ENCODE measurements around the gene ARPC5L. TPM values are rescaled to one million over a fixed set of nuclear protein-coding genes. Genes with fewer than 3 reads are reported as not detected.
A peak's percentile ranks its signal among the peaks of the same experiment; 100 is the strongest.

ARPC5L gene
- total and polyA plus RNA-seq, 5 donors, result 31.9 to 40.8 (median 37.5) TPM

DNA sequence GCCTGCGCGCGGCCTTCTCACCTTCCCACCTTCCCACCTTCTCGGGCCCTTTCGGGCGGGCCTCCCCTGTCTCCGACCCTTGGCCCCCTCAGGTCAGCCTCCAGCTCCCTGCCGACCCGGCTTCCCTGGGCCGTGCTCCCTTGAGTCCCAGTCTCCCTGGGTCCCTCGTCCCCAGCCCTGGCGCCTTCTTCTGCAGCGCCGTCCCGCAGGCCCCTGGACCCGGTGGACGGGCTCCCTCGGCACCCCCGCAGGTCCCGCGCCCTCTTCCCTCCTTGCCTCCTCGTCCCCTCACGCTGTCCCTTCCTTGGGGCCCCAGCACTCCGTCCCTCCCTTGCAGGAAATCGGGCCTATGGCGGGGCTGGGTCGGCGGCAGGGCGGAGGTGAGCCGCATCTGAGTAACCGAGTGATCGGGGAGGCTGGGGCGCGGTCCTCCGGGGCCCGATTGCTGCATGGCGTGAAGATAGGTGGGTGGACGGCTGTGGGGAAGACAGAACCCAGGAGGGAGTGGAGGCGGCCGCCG, 7.6 kb downstream of the ARPC5L start:
- peak overlapping the region; percentile 74 for H3K4me3 ChIP-seq (ENCODE audit: low read length)
- no peaks in the 10 kb centered on the region for H3K27me3 ChIP-seq (ENCODE audit: control insufficient read depth, insufficient read depth)
- ATAC-seq, result peak; percentile 9 to 26
- peaks cover 12% of the 10 kb centered on the region for H3K4me1 ChIP-seq (ENCODE audit: control insufficient read depth, insufficient read depth, low read length)
- WGBS, result under 1% methylated on average over 40 of the region's 41 CpGs
- no peak for DNase-seq
- intact Hi-C loops (cut with DNase I), result no loop called here
- H3K9me3 ChIP-seq (ENCODE audit: control insufficient read depth, low read length), result no peaks in the 10 kb centered on the region
- peak overlapping the region; percentile 77 for H3K27ac ChIP-seq (ENCODE audit: low read length)

DNA sequence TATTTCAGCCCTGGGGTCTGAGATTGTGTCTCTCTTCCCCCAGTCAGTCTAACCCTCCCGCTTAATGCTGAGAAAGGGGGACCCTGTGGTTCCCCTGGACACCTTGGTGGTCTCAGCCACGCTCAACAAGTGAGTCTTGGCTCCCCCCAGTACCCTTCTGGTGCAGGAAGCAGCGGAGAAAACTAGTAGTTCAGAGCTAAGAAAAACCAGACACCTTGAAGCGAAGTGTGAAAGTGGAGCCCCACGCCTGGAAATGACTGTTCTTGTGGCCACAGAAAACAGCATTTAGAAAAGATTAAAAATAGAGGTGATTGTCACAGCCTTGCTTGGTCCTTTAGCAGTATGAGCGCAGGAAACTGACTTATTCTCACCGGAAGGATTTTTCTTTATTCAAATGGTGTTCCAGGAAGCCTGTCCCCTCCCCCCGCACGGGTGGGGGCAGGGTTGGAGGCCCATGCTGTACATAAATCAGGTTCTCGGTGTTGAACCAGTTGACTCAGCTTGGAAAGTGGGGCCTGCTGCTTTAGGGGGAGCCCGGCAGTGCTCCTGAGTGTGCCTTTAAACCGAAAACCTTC, 8.1 kb downstream of the ARPC5L start:
- 8% methylated on average over 12 of the region's 12 CpGs for WGBS
- Histone ChIP-seq H3K9me3 (ENCODE audit: control insufficient read depth, low read length) (no peaks in the 10 kb centered on the region), H3K4me3 (ENCODE audit: low read length) (peak overlapping the region; percentile 74), H3K4me1 (ENCODE audit: control insufficient read depth, insufficient read depth, low read length) (peaks cover 12% of the 10 kb centered on the region), H3K27me3 (ENCODE audit: control insufficient read depth, insufficient read depth) (no peaks in the 10 kb centered on the region), H3K27ac (ENCODE audit: low read length) (peak overlapping the region; percentile 77)
- ATAC-seq (peak in 1 of 2 donors; percentile 5), DNase-seq (peak in 1 of 3 donors; percentile 81)
- intact Hi-C loops (cut with DNase I), result no loop called here

DNA sequence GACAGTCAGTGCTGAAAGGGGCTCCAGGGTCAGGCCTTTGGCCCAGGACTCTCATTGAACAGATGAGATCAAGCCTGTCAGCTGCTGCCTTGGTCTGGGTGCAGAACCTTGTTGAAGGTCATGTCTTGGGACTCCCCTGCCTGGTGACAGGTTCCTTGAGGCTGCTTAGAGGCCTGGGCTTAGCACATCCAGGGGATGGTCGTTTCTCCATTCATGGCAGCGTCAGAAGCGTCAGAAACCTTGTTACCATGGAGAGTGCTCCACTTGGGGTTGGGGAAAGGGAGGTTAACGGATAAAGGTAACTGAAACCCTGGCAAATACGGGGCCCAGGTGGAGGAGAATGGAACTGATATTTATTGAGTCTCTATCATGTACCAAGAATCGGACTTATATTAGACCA, 8.8 kb downstream of the ARPC5L start:
- ATAC-seq (no peak), DNase-seq (no peak)
- H3K27ac ChIP-seq (ENCODE audit: low read length), result peak overlapping the region; percentile 50
- intact Hi-C loops (cut with DNase I), result no loop called here
- H3K27me3 ChIP-seq (ENCODE audit: control insufficient read depth, insufficient read depth), result no peaks in the 10 kb centered on the region
- peaks cover 12% of the 10 kb centered on the region for H3K4me1 ChIP-seq (ENCODE audit: control insufficient read depth, insufficient read depth, low read length)
- no peaks in the 10 kb centered on the region for H3K9me3 ChIP-seq (ENCODE audit: control insufficient read depth, low read length)
- no peak overlapping the region for H3K4me3 ChIP-seq (ENCODE audit: low read length)
- 56% methylated on average over 6 of the region's 6 CpGs for WGBS

DNA sequence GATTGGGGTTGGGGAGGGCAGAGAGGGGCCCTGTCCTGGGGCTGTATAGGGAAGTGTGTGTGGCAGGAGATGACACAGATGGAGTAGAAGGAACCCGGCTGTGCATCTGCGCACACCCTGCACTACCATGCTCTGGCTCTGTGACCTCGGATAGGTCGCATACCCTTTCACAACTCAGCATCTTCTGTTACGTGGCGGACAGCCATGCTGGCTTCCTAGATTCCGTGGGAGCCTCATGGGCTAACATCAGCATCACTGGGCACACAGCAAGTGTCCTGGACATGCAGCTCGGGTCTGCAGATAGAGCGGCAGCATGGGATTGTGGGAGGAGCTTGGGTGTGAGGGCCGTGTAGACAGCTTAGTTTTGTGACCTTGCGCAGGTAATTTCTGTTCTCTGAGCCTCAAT, 9.2 kb downstream of the ARPC5L start:
- H3K4me3 ChIP-seq (ENCODE audit: low read length), result no peak overlapping the region
- no peak for ATAC-seq
- peaks cover 12% of the 10 kb centered on the region for H3K4me1 ChIP-seq (ENCODE audit: control insufficient read depth, insufficient read depth, low read length)
- WGBS, result 69% methylated on average over 11 of the region's 11 CpGs
- intact Hi-C loops (cut with DNase I), result no loop called here
- H3K9me3 ChIP-seq (ENCODE audit: control insufficient read depth, low read length), result no peaks in the 10 kb centered on the region
- H3K27me3 ChIP-seq (ENCODE audit: control insufficient read depth, insufficient read depth), result no peaks in the 10 kb centered on the region
- peak overlapping the region; percentile 21 for H3K27ac ChIP-seq (ENCODE audit: low read length)
- no peak for DNase-seq

DNA sequence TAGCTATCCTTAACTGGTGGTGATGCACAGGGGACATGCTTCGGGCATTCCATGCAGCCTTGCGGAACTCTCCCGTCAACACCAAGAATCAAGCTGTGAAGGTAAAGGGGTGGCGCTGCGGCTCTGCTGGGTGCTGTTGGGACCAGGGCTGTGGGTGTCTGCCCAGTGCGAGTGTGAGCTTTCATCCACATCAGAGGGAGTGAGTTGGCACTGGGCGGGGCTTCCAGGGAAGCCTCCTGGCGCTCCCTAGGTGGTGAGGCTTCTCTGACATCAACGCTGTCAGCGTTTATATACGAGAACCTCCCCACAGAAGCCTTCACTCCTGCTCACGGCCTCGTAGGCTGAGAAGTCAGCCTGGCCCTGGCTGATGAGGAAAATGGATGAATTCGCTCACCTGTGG, 11.7 kb downstream of the ARPC5L start:
- no peaks in the 10 kb centered on the region for H3K27me3 ChIP-seq (ENCODE audit: control insufficient read depth, insufficient read depth)
- peaks cover 12% of the 10 kb centered on the region for H3K4me1 ChIP-seq (ENCODE audit: control insufficient read depth, insufficient read depth, low read length)
- intact Hi-C loops (cut with DNase I), result no loop called here
- H3K9me3 ChIP-seq (ENCODE audit: control insufficient read depth, low read length), result no peaks in the 10 kb centered on the region
- no peak overlapping the region for H3K27ac ChIP-seq (ENCODE audit: low read length)
- no peak overlapping the region for H3K4me3 ChIP-seq (ENCODE audit: low read length)
- 77% methylated on average over 14 of the region's 14 CpGs for WGBS
- no peak for ATAC-seq
- DNase-seq, result peak in 1 of 3 donors; percentile 39

DNA sequence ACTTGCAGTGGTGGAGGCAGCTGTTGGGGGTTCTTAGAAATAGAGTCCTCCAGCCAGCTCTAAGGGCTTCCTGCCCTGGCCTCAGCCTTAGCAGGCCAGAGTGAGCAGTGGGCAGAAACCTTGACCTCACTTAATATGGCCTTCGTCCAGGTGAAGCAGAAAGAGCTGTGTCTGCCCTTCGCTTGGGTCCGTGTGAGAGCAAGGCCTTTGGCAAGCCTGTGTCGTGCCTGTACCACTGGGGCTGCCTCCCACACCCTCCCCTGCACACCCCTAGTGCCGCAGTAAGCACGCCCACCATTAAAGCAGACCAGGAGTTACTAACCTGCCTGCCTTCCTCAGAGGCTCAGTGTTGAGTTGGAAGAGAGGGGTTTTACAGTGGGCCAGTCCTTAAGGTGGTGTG, 13.6 kb downstream of the ARPC5L start:
- no peak for ATAC-seq
- no peak overlapping the region for H3K27ac ChIP-seq (ENCODE audit: low read length)
- no peaks in the 10 kb centered on the region for H3K27me3 ChIP-seq (ENCODE audit: control insufficient read depth, insufficient read depth)
- peaks cover 9% of the 10 kb centered on the region for H3K4me1 ChIP-seq (ENCODE audit: control insufficient read depth, insufficient read depth, low read length)
- H3K4me3 ChIP-seq (ENCODE audit: low read length), result no peak overlapping the region
- no peak for DNase-seq
- no peaks in the 10 kb centered on the region for H3K9me3 ChIP-seq (ENCODE audit: control insufficient read depth, low read length)
- 93% methylated on average over 6 of the region's 6 CpGs for WGBS
- intact Hi-C loops (cut with DNase I), result no loop called here

DNA sequence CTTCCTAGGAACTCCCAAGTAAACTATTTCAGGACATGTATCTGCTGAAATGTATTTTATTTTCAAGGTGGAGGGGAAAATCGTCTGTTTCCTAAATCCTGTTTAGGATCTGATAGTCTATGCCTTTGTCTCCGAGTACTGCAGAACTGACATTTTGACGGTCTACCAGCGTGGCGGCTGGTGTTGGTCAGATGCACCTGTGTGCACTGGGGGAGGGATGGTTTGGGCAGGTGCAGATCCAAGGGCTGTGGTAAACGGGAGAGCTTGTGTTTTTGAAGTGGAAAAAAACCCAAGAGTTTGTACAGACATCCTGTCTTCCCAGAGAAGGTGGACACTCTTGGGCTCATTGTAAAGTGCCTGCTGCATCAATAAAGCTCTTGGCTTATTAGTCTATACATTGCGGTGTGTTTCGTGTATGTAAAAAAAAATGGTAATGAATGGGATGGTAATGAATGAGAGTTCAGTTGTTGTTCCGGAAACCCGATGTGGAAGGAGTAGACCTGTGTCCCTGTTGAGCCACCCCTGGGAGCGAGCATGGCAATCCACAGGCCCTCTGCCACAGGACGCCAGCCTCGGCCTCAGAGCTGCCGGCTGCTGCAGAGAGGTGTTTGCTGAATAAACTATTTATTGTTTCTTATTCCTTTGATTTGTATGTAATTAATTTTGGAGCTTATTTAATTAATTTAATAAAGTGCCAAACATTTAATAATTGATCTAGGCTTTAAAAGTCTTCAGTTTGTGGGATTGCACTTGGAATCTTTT, 15.3 kb downstream of the ARPC5L start:
- H3K27ac ChIP-seq (ENCODE audit: low read length), result no peak overlapping the region
- H3K9me3 ChIP-seq (ENCODE audit: control insufficient read depth, low read length), result no peaks in the 10 kb centered on the region
- intact Hi-C loops (cut with DNase I), result no loop called here
- no peaks in the 10 kb centered on the region for H3K27me3 ChIP-seq (ENCODE audit: control insufficient read depth, insufficient read depth)
- 86% methylated on average over 14 of the region's 14 CpGs for WGBS
- no peaks in the 10 kb centered on the region for H3K4me1 ChIP-seq (ENCODE audit: control insufficient read depth, insufficient read depth, low read length)
- no peak for ATAC-seq
- no peak overlapping the region for H3K4me3 ChIP-seq (ENCODE audit: low read length)
- DNase-seq, result no peak

DNA sequence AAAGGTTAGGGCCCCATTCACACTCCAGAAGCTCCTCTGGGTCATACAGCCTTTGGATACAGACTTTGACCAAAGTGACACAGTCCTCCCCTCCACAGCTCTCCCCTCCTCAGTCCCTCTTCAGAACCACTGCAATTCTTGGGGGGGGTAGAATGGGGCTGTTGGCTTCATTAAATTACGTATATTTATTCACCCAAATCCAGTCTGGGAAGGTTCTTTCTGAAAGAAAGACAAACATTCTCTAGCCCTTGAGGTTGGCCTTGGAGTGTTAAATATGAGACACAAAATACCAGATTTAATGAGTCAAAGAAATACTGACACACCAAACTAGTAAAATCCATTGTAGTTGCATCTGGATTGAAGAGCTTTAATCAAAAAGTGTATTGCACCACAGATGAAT, 16.1 kb downstream of the ARPC5L start:
- no peak overlapping the region for H3K27ac ChIP-seq (ENCODE audit: low read length)
- no peaks in the 10 kb centered on the region for H3K9me3 ChIP-seq (ENCODE audit: control insufficient read depth, low read length)
- no peak overlapping the region for H3K4me3 ChIP-seq (ENCODE audit: low read length)
- H3K27me3 ChIP-seq (ENCODE audit: control insufficient read depth, insufficient read depth), result no peaks in the 10 kb centered on the region
- H3K4me1 ChIP-seq (ENCODE audit: control insufficient read depth, insufficient read depth, low read length), result no peaks in the 10 kb centered on the region
- intact Hi-C loops (cut with DNase I), result no loop called here
- ATAC-seq (no peak), DNase-seq (no peak)
- WGBS, result 80% methylated on average over 1 of the region's 1 CpG

DNA sequence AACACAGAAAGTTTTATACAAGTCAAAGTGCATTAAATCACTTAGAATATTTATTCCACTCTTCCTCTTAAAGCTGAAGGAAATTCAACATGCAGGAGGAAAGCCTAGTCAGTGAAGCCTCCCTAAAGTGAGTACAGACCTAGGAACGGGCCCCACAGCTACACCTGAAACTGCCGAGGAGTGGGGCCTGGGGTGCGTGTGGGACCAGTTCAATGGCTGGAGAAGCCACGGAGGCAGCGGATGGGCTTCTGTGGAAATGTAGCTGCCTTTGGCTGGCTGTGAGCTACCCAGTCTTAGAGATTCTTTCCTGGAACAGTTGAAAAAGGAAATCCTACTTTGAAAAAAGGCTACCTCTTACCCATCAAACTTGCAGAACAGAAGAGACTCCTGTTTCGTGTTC, 16.6 kb downstream of the ARPC5L start:
- DNase-seq (no peak), ATAC-seq (no peak)
- no peak overlapping the region for H3K27ac ChIP-seq (ENCODE audit: low read length)
- no peaks in the 10 kb centered on the region for H3K27me3 ChIP-seq (ENCODE audit: control insufficient read depth, insufficient read depth)
- no peaks in the 10 kb centered on the region for H3K9me3 ChIP-seq (ENCODE audit: control insufficient read depth, low read length)
- no peak overlapping the region for H3K4me3 ChIP-seq (ENCODE audit: low read length)
- 87% methylated on average over 6 of the region's 6 CpGs for WGBS
- intact Hi-C loops (cut with DNase I), result no loop called here
- H3K4me1 ChIP-seq (ENCODE audit: control insufficient read depth, insufficient read depth, low read length), result no peaks in the 10 kb centered on the region

DNA sequence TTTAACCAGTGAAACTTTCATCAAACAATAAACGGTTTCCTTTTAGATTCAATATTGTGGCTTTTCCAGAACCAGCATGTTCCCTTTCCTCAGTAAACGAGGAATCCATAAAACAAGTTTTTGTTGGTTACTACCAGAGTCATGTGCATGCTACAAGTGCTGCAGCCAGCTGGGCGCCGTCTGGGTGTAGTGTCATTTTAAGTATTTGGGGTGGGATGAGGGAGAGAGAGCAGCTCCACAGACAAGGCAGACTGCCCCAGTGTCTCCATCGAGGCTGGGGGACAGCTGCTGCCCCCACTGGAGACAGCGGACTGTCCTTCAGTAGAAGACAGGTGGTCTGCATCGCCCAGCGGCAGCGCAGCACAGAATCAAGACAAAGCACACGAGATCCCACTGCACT, 17.3 kb downstream of the ARPC5L start:
- intact Hi-C loops (cut with DNase I), result no loop called here
- 64% methylated on average over 10 of the region's 10 CpGs for WGBS
- H3K9me3 ChIP-seq (ENCODE audit: control insufficient read depth, low read length), result no peaks in the 10 kb centered on the region
- H3K4me3 ChIP-seq (ENCODE audit: low read length), result no peak overlapping the region
- no peaks in the 10 kb centered on the region for H3K27me3 ChIP-seq (ENCODE audit: control insufficient read depth, insufficient read depth)
- no peak overlapping the region for H3K27ac ChIP-seq (ENCODE audit: low read length)
- no peaks in the 10 kb centered on the region for H3K4me1 ChIP-seq (ENCODE audit: control insufficient read depth, insufficient read depth, low read length)
- no peak for DNase-seq
- no peak for ATAC-seq

DNA sequence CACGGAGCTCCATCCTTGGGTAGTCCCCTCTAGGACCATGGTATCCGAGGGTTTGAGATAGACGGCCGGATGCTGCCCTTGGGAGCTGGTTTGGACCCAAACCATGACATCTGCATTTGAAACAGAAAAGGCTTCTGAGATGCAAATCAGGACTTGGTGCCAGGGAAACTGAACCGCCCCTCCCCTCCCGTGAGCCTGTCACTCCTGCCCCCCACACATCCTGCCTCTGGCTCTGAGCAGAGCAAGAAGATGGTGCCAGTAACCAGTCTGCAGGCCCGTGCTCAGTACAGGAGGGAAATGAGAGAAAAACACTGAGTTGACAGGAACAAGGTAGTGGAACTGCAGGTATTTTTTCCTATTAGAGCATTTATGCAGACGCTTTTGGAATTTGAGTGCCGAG, 18.6 kb downstream of the ARPC5L start:
- Histone ChIP-seq H3K27me3 (ENCODE audit: control insufficient read depth, insufficient read depth) (no peaks in the 10 kb centered on the region), H3K4me3 (ENCODE audit: low read length) (no peak overlapping the region), H3K9me3 (ENCODE audit: control insufficient read depth, low read length) (no peaks in the 10 kb centered on the region), H3K27ac (ENCODE audit: low read length) (no peak overlapping the region), H3K4me1 (ENCODE audit: control insufficient read depth, insufficient read depth, low read length) (no peaks in the 10 kb centered on the region)
- no peak for ATAC-seq
- intact Hi-C loops (cut with DNase I), result no loop called here
- no peak for DNase-seq
- 62% methylated on average over 9 of the region's 9 CpGs for WGBS

Measured in right cardiac atrium (tissue), 5 donors.